Epithelial cell of esophagus (primary cell): ENCODE results near the gene GJD4.

Source experiments
- DNase-seq: peaks from one replicate; pipeline ENCODE4 v3.0.0; 2010; ENCODE audit warnings: low read depth
- H3K4me3 ChIP-seq: 2 replicates; pipeline ENCODE4 v1.5.1; 2011; ENCODE audit warnings: mild to moderate bottlenecking, low read length, control low read depth
- CTCF ChIP-seq: IDR thresholded peaks from 2 replicates; pipeline ENCODE4 v1.5.1; 2011; ENCODE audit warnings: low read depth, mild to moderate bottlenecking, low read length, control low read depth, inconsistent platforms; ENCODE audit not compliant: insufficient read depth; ENCODE audit errors: missing control alignments

GJD4 gene

DNA sequence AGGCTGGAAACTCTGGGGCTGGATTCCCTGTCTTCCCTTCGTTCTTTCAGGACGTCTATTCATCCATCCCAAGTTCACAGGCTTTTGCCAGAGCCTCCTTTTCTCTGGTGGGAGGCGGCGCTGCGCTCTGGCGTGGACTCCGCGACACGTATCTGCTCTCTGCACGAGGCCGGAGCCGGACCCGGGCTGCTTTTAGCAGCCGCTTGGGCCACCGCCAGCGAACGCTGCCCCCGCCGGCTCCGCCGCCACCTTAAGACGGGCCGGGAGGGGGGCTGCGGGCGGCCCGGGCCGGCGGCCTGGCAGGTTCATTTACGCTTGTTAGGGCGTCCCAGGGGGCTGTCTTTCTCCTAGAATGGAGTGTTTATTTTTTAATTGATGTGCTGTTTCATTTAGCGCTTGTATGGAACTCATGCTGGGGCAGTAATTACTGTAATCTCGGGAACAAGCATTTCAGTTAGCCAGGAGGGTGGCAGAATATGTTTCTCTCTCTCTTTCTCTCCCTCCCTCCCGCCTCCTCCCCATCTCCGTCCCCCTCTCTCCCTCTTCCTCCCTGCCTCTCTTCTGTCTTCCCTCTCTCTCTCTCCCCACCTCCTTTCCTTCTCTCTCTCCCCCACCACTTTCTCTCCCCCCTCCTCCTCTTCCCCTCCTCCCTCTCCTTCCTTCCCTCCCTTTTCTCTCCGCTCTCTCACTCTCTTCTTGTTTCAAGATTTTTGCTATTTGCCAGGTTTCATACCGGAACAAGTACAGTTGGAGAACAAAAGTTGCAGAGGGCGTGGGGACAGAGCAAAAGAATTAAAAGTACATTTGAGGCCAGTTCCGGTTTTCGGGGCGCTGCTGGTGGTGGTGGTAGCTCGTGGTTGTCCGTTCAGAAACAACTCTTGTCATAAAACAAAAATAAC is 38.3 kb downstream of the GJD4 start:
- peak overlapping the region; percentile 52 for H3K4me3 ChIP-seq
- DNase-seq, result peak; percentile 45
- no peak for TF ChIP-seq CTCF

DNA sequence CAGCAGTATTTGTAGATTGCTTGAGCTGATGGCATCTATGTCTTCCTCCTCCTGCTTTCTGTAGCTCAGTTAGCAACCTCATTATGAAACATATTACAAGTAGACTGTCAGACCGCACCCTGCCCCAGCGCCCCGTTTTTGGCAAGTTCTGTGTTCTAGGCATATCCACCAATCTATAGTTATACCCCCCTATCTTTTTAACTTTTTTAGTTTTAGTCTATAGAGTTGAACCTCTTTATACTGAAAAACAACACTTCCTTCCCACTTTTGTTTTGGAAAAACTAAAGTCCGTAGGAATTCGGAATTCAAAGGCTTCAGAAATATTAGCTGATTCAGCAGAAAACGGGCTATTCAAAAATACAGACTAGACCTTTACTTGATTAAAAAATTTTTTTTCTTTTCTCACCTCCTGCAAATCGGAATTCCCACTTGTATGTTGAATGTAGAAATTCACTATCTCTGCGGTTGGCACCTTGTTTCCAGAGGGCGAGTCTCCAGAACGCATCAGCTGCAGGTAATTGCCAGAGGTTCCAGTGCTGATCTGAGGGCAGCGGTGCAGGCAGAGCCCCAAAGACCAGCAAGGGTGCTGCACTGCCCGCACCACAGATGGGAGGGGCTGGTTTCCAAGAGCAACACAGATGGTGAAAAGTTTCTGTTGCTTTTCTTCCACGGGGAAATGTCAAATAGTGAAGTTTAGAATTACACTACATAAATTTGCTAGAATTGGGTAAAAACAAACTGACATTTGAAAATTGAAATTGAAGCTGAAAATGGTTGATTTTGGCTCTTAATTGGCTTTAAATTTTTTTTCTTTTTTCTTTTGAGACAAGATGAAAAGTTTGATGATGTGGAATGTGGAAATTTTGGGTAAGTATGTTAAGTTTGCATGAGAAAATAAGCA is 39.2 kb downstream of the GJD4 start:
- H3K4me3 ChIP-seq, result peak overlapping the region; percentile 52
- no peak for DNase-seq
- TF ChIP-seq CTCF, result no peak

DNA sequence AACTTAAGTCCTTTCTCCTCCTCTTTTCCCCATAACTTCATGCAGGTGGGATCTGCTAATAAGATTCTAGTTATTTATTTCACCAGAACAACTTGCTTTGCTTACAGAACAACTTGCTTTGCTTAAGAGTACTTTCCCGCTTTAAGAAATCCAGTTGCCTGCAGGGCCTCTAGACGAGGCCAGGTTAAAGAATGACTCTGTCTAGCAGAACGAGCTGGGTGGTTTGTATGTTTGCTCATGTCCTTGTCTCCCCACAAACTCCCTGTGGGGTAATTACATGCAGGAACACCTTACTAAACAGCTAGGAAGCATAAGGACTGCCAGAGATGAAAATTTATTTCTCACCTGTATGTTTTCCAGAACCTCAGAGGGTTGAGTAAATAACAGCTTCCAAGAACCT is 45.8 kb downstream of the GJD4 start:
- H3K4me3 ChIP-seq, result no peak overlapping the region
- no peak for TF ChIP-seq CTCF
- DNase-seq, result peak; percentile 59

GRCh38 chr10:35652824-35653223 is 47.7 kb downstream of the GJD4 start:
- DNase-seq, result no peak
- no peak for TF ChIP-seq CTCF
- H3K4me3 ChIP-seq, result no peak overlapping the region

DNA sequence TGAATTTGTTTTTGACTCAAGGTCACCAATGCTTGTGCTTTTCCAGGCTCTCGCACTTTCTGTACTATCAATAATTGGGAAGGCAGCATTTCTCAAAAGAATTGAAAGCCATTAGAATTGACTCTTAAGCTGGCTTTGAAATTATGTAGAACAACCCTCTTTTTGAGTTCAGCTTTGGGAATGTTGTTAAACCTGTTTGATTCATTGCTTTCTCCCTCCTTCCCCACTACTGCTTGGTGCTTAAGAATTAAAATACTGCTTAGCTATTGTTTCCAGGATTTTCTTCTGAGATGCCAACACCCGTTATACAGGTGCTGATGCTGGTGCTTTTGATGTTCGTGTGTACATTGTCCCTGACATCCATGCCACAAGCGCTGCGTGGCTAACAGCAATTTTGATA is 52.5 kb downstream of the GJD4 start:
- no peak for TF ChIP-seq CTCF
- DNase-seq, result peak; percentile 51
- no peak overlapping the region for H3K4me3 ChIP-seq
